GM06990 (cell line): ENCODE measurements around the gene PNLIPRP2.

Experiments
- DNase-seq: peaks from one replicate; pipeline ENCODE4 v3.0.0-alpha.2; 2011; ENCODE audit not compliant: insufficient read length; ENCODE audit errors: extremely low read depth
- H3K27me3 ChIP-seq: replicated peaks from 2 replicates; pipeline ENCODE4 v1.6.0; 2011; ENCODE audit warnings: low read length; ENCODE audit not compliant: control insufficient read depth, insufficient read depth
- H3K36me3 ChIP-seq: 2 replicates; pipeline ENCODE4 v1.5.1; 2011; ENCODE audit warnings: low read length; ENCODE audit not compliant: control insufficient read depth, insufficient read depth
- H3K4me3 ChIP-seq: replicated peaks from 2 replicates; pipeline ENCODE4 v1.5.1; 2011; ENCODE audit warnings: low read depth, mild to moderate bottlenecking, control low read depth, low read length
- CTCF ChIP-seq: IDR thresholded peaks from 2 replicates; pipeline ENCODE4 v1.5.1; 2011; ENCODE audit warnings: low read length, control low read depth, mild to moderate bottlenecking, inconsistent platforms; ENCODE audit not compliant: insufficient read depth, poor library complexity, severe bottlenecking

Gene PNLIPRP2

GRCh38 chr10:116676118-116676517, 55.4 kb downstream of the PNLIPRP2 start:
- TF ChIP-seq CTCF, result no peak
- H3K36me3 ChIP-seq, result no peaks in the 10 kb centered on the region
- H3K4me3 ChIP-seq, result no peak overlapping the region
- DNase-seq, result no peak
- no peaks in the 10 kb centered on the region for H3K27me3 ChIP-seq

GRCh38 chr10:116676633-116677032, 55.9 kb downstream of the PNLIPRP2 start:
- no peaks in the 10 kb centered on the region for H3K36me3 ChIP-seq
- no peak overlapping the region for H3K4me3 ChIP-seq
- no peaks in the 10 kb centered on the region for H3K27me3 ChIP-seq
- no peak for TF ChIP-seq CTCF
- no peak for DNase-seq

- Histone ChIP-seq H3K27me3 (no peaks in the 10 kb centered on the region), H3K4me3 (no peak overlapping the region)
- TF ChIP-seq CTCF, result no peak
Measured at GRCh38 chr10:116679351-116679750, 58.6 kb downstream of the PNLIPRP2 start.

GRCh38 chr10:116683166-116683565, 62.4 kb downstream of the PNLIPRP2 start:
- no peaks in the 10 kb centered on the region for H3K27me3 ChIP-seq
- H3K4me3 ChIP-seq, result no peak overlapping the region
- TF ChIP-seq CTCF, result no peak
- no peak for DNase-seq
- no peaks in the 10 kb centered on the region for H3K36me3 ChIP-seq

More at GRCh38 chr10:116679351-116679750, 58.6 kb downstream of the PNLIPRP2 start:
- DNase-seq, result no peak
- H3K36me3 ChIP-seq, result no peaks in the 10 kb centered on the region

- Histone ChIP-seq H3K36me3 (no peaks in the 10 kb centered on the region), H3K4me3 (no peak overlapping the region), H3K27me3 (no peaks in the 10 kb centered on the region)
- no peak for TF ChIP-seq CTCF
- DNase-seq, result no peak
Measured at GRCh38 chr10:116683821-116684220, 63.1 kb downstream of the PNLIPRP2 start.

GRCh38 chr10:116684781-116685180, 64.0 kb downstream of the PNLIPRP2 start:
- Histone ChIP-seq H3K27me3 (no peaks in the 10 kb centered on the region), H3K36me3 (no peaks in the 10 kb centered on the region), H3K4me3 (no peak overlapping the region)
- TF ChIP-seq CTCF, result no peak
- no peak for DNase-seq
